K562 (cell line): ENCODE data around the gene KLF1. TPM values are rescaled to one million over a fixed set of nuclear protein-coding genes. Genes with fewer than 3 reads are reported as not detected.
A peak's percentile ranks its signal among the peaks of the same experiment; 100 is the strongest.

Source experiments
- AFF1 ChIP-seq, 2 experiments: fragments of 450-650 bp; IDR thresholded peaks; 2 replicates each; pipeline ENCODE4 v1.6.1; 2018; ENCODE audit warnings: mild to moderate bottlenecking in 2 of 2, low read depth in 1 of 2; ENCODE audit not compliant: partially characterized antibody in 2 of 2
- ARNT ChIP-seq, 2 experiments: fragments of 450-650 bp; IDR thresholded peaks; 2 replicates each; pipeline ENCODE4 v1.6.1; 2016; ENCODE audit warnings: mild to moderate bottlenecking in 1 of 2
- BCOR ChIP-seq: fragments of 450-650 bp; IDR thresholded peaks from 2 replicates; pipeline ENCODE4 v1.6.1; 2016
- CGGBP1 ChIP-seq: fragments of 250-450 bp; sonication (Bioruptor Pico); IDR thresholded peaks from 2 replicates; pipeline ENCODE4 v1.9.0; 2021; ENCODE audit warnings: mild to moderate bottlenecking
- DPF2 ChIP-seq: fragments of 450-650 bp; IDR thresholded peaks from 2 replicates; pipeline ENCODE4 v1.6.1; 2016
- KDM5B ChIP-seq: fragments of 200-600 bp; sonication (generic); IDR thresholded peaks from 2 replicates; pipeline ENCODE4 v1.6.1; 2012; ENCODE audit warnings: low read depth, mild to moderate bottlenecking, moderate library complexity, low read length, control low read depth, inconsistent platforms; ENCODE audit not compliant: insufficient replicate concordance
- MLLT1 ChIP-seq, 2 experiments: fragments of 450-650 bp; IDR thresholded peaks; 2 replicates each; pipeline ENCODE4 v1.6.1; 2016
- PHF20 ChIP-seq: fragments of 450-650 bp; IDR thresholded peaks from 2 replicates; pipeline ENCODE4 v1.6.1; 2018; ENCODE audit not compliant: partially characterized antibody
- POLR2B ChIP-seq: fragments of 450-650 bp; IDR thresholded peaks from 2 replicates; pipeline ENCODE4 v1.6.1; 2018; ENCODE audit warnings: low read depth; ENCODE audit not compliant: partially characterized antibody
- TCF3 ChIP-seq: sonication (generic); formaldehyde crosslinking; IDR thresholded peaks from 2 replicates; pipeline ENCODE4 v1.4.0; 2020; ENCODE audit warnings: mild to moderate bottlenecking, missing genetic modification reagents
- THRB ChIP-seq: fragments of 450-650 bp; formaldehyde crosslinking; conservative IDR thresholded peaks from 2 replicates; pipeline ENCODE4 v1.4.0; 2022; ENCODE audit warnings: mild to moderate bottlenecking, missing genetic modification characterization
- polyA plus RNA-seq, 8 experiments: library from polyadenylated mRNA; depleted of rRNA in 4 of 8; stranded (reverse) in 5 of 8; unstranded in 3 of 8; fragments of >200 nt; fragmentation: Nextera tagmentation in 2 of 8; fragmentation: Illumina TruSeq in 1 of 8; extraction: Ambion mirVana in 2 of 8; extraction: Trizol in 1 of 8; gene quantifications; 2 replicates each; pipeline versions ENCODE4 v1.2.1 to v1.2.3, GENCODE V29; 2011 to 2014; ENCODE audit warnings: inconsistent platforms in 1 of 8, missing spikeins in 1 of 8
- total RNA-seq, 7 experiments: library from RNA; depleted of rRNA in 6 of 7; stranded (reverse); fragments of >200 nt in 6 of 7; fragmentation: Illumina TruSeq in 2 of 7; extraction: Trizol in 2 of 7; gene quantifications; 2 replicates each; pipeline versions ENCODE4 v1.2.1 to v1.2.3, GENCODE V29; 2011 to 2021; ENCODE audit warnings: low replicate concordance in 1 of 7
- TF ChIP-seq, protein P1 (sequence below): fragments of 450-650 bp; IDR thresholded peaks from 2 replicates; pipeline ENCODE4 v1.7.1; 2018; ENCODE audit warnings: mild to moderate bottlenecking, low read depth; ENCODE audit not compliant: partially characterized antibody
- TF ChIP-seq, protein P2 (sequence below): fragments of 450-650 bp; IDR thresholded peaks from 2 replicates; pipeline ENCODE4 v1.6.1; 2016

KLF1 gene
- total and polyA plus RNA-seq, 9 of the 15 experiments (the other 6 are each of a cell fraction or from before 2014, with no cell fraction given) = 8.4 to 163 (median 47.3) TPM

DNA sequence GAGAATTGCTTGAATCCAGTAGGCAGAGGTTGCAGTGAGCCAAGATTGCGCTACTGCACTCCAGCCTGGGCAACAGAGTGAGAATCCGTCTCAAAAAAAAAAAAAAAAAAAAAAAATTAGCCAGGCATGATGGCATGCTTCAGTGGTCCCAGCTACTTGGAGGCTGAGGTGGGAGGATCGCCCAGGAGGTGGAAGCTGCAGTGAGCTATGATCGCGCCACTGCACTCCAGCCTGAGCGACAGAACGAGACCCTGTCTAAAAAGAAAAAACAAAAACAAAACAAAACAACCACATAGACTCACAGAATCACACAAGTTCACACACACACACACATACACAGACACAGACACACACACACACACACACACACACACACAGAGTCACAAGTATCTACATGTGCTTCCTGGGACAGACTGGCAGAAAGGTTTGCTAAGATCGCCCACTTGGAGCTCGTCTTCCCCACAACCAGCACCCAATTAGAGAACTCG, 3.3 kb upstream of the KLF1 start (continued):
- peak; percentile 81 for TF ChIP-seq BCOR
- TF ChIP-seq POLR2B = peak; percentile 66
- TF ChIP-seq PHF20 = peak; percentile 63
- TF ChIP-seq TCF3 = peak; percentile 29; the same call in 1 of the 2 replicates
- TF ChIP-seq, protein P1, sequence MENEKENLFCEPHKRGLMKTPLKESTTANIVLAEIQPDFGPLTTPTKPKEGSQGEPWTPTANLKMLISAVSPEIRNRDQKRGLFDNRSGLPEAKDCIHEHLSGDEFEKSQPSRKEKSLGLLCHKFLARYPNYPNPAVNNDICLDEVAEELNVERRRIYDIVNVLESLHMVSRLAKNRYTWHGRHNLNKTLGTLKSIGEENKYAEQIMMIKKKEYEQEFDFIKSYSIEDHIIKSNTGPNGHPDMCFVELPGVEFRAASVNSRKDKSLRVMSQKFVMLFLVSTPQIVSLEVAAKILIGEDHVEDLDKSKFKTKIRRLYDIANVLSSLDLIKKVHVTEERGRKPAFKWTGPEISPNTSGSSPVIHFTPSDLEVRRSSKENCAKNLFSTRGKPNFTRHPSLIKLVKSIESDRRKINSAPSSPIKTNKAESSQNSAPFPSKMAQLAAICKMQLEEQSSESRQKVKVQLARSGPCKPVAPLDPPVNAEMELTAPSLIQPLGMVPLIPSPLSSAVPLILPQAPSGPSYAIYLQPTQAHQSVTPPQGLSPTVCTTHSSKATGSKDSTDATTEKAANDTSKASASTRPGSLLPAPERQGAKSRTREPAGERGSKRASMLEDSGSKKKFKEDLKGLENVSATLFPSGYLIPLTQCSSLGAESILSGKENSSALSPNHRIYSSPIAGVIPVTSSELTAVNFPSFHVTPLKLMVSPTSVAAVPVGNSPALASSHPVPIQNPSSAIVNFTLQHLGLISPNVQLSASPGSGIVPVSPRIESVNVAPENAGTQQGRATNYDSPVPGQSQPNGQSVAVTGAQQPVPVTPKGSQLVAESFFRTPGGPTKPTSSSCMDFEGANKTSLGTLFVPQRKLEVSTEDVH = peak; percentile 48
- 0 out of 2 replicates have a peak, but pooled peaks have one; percentile 40 for TF ChIP-seq CGGBP1 (CRISPR knock-in tag)
- peak; percentile 88 to 89; a peak in 3 of 4 replicates for TF ChIP-seq ARNT (IDR thresholded peaks at IDR 0.05)
- TF ChIP-seq, protein P2, sequence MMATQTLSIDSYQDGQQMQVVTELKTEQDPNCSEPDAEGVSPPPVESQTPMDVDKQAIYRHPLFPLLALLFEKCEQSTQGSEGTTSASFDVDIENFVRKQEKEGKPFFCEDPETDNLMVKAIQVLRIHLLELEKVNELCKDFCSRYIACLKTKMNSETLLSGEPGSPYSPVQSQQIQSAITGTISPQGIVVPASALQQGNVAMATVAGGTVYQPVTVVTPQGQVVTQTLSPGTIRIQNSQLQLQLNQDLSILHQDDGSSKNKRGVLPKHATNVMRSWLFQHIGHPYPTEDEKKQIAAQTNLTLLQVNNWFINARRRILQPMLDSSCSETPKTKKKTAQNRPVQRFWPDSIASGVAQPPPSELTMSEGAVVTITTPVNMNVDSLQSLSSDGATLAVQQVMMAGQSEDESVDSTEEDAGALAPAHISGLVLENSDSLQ = peak; percentile 74
- peak; percentile 91 for TF ChIP-seq THRB (CRISPR knock-in tag)
- TF ChIP-seq KDM5B = peak; percentile 61
- TF ChIP-seq AFF1 (IDR thresholded peaks at IDR 0.05; ENCODE audit: low read depth in 1 of 2, partially characterized antibody in 2 of 2) = peak in 1 of 2 experiments; percentile 63
- peak; percentile 74 for TF ChIP-seq DPF2
- peak; percentile 88 to 95 for TF ChIP-seq MLLT1 (IDR thresholded peaks at IDR 0.05)
